Nephron (organoid): Measurements from ENCODE around the gene EOGT.

ENCODE experiments used
- H3K27ac Mint-ChIP-seq, 3 experiments: 2 replicates each; pipeline ENCODE4 v1.8.0; 2020; ENCODE audit warnings: mixed read lengths in 3 of 3, mild to moderate bottlenecking in 2 of 3, moderate library complexity in 1 of 3
- H3K27me3 Mint-ChIP-seq: 2 replicates; pipeline ENCODE4 v1.8.0; 2021; ENCODE audit warnings: low read depth, mild to moderate bottlenecking, moderate library complexity, mixed read lengths
- H3K36me3 Mint-ChIP-seq: 2 replicates; pipeline ENCODE4 v1.8.0; 2020; ENCODE audit warnings: low read depth, mixed read lengths
- H3K4me1 Mint-ChIP-seq: 2 replicates; pipeline ENCODE4 v1.8.0; 2020; ENCODE audit warnings: mixed read lengths
- H3K4me3 Mint-ChIP-seq, 3 experiments: 2 replicates each; pipeline ENCODE4 v1.8.0; 2020; ENCODE audit warnings: mild to moderate bottlenecking in 3 of 3, mixed read lengths in 3 of 3, moderate library complexity in 2 of 3
- H3K9me3 Mint-ChIP-seq: 2 replicates; pipeline ENCODE4 v1.8.0; 2020; ENCODE audit warnings: mixed read lengths
- TF ChIP-seq, protein P1 (sequence below), 3 experiments: fragments of 200-600 bp; sonication (generic); IDR thresholded peaks; one replicate each; pipeline ENCODE4 v1.5.0; 2021; ENCODE audit warnings: antibody characterized with exemption in 3 of 3; ENCODE audit not compliant: unreplicated experiment in 3 of 3

Gene EOGT

DNA sequence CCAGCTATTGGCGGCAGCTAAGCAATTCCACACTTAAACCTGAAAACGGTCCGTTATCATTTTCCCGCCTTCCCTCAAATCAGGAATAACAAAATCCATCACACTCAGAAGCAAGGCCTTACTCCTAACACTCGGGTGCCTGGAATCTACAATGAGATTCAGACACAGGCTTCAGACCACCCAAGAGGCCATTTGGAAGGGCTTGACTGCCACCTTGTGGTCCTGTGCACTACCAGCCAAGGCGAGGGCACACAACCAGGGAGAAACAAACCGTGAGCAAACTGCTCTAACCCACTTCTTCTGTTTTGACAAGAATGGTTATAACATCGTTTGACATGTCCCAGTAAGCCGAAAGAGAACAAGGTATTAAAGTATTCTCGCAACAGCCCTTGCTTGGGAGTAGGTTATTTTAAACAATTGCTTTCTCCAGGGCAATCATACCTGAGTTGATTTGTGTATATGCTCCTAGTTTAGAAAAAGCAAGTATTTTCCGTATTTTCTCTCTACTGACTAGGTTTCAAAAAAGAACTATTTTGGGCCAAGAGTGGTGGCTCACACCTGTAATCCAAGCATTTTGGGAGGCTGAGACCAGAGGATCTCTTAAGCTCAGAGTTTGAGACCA lies 41.0 kb downstream of the EOGT start:
- TF ChIP-seq, protein P1, sequence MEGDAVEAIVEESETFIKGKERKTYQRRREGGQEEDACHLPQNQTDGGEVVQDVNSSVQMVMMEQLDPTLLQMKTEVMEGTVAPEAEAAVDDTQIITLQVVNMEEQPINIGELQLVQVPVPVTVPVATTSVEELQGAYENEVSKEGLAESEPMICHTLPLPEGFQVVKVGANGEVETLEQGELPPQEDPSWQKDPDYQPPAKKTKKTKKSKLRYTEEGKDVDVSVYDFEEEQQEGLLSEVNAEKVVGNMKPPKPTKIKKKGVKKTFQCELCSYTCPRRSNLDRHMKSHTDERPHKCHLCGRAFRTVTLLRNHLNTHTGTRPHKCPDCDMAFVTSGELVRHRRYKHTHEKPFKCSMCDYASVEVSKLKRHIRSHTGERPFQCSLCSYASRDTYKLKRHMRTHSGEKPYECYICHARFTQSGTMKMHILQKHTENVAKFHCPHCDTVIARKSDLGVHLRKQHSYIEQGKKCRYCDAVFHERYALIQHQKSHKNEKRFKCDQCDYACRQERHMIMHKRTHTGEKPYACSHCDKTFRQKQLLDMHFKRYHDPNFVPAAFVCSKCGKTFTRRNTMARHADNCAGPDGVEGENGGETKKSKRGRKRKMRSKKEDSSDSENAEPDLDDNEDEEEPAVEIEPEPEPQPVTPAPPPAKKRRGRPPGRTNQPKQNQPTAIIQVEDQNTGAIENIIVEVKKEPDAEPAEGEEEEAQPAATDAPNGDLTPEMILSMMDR (IDR thresholded peaks at IDR 0.05; ENCODE audit: unreplicated experiment in 3 of 3), result peak; percentile 76 to 87 (median 80)
- no peaks in the 10 kb centered on the region for H3K27me3 Mint-ChIP-seq
- no peaks in the 10 kb centered on the region for H3K9me3 Mint-ChIP-seq
- H3K4me3 Mint-ChIP-seq, result no peak overlapping the region
- H3K27ac Mint-ChIP-seq, result no peak overlapping the region
- peaks cover 6% of the 10 kb centered on the region for H3K36me3 Mint-ChIP-seq
- no peaks in the 10 kb centered on the region for H3K4me1 Mint-ChIP-seq

DNA sequence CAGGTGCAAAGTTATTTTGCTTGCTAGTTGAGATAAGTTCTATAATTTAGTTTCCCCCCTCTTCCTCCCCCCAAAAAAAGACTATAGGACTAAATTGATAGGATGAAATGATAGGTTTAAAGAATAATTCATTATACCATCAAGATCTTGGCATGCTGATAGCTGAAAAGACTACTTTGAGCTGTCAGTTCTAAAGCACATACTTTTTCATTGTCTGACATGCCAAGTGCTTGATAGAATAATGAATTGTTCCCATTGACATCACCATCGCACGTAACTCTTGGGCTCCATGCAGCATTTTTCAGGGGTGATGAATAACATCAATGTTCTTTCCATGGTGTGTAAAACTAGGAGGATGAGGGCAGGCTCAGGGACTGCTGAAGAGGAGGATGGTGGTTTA lies 48.8 kb downstream of the EOGT start:
- peaks cover 18% of the 10 kb centered on the region for H3K4me1 Mint-ChIP-seq
- H3K4me3 Mint-ChIP-seq, result no peak overlapping the region
- no peaks in the 10 kb centered on the region for H3K36me3 Mint-ChIP-seq

DNA sequence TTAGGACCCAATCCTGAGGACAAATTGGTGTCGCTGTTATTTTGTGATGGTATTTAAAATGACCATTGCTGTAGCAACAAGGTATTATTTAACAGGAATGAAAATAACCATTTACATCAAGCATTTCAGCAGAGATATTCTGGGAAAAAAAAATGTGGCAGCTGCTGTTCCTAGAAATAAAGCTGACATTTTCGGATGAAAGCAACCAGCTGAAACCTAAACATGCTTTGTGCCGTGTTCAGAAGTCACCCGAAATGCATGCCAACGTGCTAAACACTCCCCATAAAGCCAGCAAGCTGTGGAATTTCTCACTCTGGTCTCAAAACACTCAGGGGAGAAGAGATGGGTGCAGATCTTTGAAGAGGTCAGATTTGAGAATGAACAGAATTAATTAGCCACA lies 49.6 kb downstream of the EOGT start:
- H3K9me3 Mint-ChIP-seq, result no peaks in the 10 kb centered on the region
- peaks cover 18% of the 10 kb centered on the region for H3K4me1 Mint-ChIP-seq
- no peaks in the 10 kb centered on the region for H3K27me3 Mint-ChIP-seq
- TF ChIP-seq, protein P1 (IDR thresholded peaks at IDR 0.05; ENCODE audit: unreplicated experiment in 3 of 3), result no peak
- H3K27ac Mint-ChIP-seq, result peak overlapping the region in 1 of 3 experiments; percentile 33
- no peaks in the 10 kb centered on the region for H3K36me3 Mint-ChIP-seq
- H3K4me3 Mint-ChIP-seq, result peak overlapping the region in 1 of 3 experiments; percentile 2

More for the DNA sequence above, 48.8 kb downstream of the EOGT start:
- Mint-ChIP-seq H3K27me3 (no peaks in the 10 kb centered on the region), H3K27ac (no peak overlapping the region), H3K9me3 (no peaks in the 10 kb centered on the region)
- TF ChIP-seq, protein P1 (IDR thresholded peaks at IDR 0.05; ENCODE audit: unreplicated experiment in 3 of 3), result no peak

DNA sequence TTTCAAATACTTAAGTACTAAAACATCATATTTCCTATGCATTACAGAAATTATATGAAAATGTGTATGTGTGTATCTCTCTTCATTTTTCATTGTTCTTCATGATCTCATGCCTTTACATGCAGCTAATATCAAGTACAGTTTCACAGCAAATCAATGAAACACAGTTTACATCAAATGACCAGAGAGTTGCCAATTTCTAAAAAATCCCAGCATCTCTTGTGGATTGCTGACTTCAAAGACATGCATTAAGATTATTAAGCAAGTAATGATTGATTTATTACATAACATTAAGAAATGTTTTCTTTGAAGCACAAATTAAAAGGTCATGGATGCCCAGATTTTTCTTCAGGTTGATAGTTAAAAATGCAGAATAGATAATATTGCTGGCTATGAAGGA lies 50.1 kb downstream of the EOGT start:
- H3K9me3 Mint-ChIP-seq, result no peaks in the 10 kb centered on the region
- no peaks in the 10 kb centered on the region for H3K27me3 Mint-ChIP-seq
- TF ChIP-seq, protein P1 (IDR thresholded peaks at IDR 0.05; ENCODE audit: unreplicated experiment in 3 of 3), result no peak
- no peaks in the 10 kb centered on the region for H3K36me3 Mint-ChIP-seq
- peaks cover 18% of the 10 kb centered on the region for H3K4me1 Mint-ChIP-seq
- H3K27ac Mint-ChIP-seq, result no peak overlapping the region
- no peak overlapping the region for H3K4me3 Mint-ChIP-seq

DNA sequence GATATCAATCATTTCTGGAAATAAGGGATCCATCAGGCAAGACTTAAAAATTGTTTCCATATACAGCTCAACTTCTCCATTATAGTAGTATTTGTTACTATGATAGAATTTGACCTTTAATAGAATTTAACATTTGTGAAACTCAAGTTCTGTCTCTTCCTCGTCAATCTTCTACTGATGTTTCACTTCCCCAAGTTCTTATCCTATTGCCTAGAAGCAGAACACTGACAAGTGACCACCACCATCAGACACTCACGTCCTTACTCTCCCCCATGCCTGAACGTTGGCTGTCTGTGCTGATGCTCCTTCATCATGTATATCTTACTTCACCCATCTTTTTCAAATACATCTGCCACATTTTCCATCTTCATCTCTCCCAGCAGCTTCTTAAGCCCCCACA lies 54.6 kb downstream of the EOGT start:
- TF ChIP-seq, protein P1 (IDR thresholded peaks at IDR 0.05; ENCODE audit: unreplicated experiment in 3 of 3), result no peak
- H3K27me3 Mint-ChIP-seq, result peaks cover 8% of the 10 kb centered on the region
- H3K4me3 Mint-ChIP-seq, result no peak overlapping the region
- peaks cover 3% of the 10 kb centered on the region for H3K9me3 Mint-ChIP-seq
- H3K4me1 Mint-ChIP-seq, result peaks cover 8% of the 10 kb centered on the region
- no peaks in the 10 kb centered on the region for H3K36me3 Mint-ChIP-seq
- no peak overlapping the region for H3K27ac Mint-ChIP-seq

DNA sequence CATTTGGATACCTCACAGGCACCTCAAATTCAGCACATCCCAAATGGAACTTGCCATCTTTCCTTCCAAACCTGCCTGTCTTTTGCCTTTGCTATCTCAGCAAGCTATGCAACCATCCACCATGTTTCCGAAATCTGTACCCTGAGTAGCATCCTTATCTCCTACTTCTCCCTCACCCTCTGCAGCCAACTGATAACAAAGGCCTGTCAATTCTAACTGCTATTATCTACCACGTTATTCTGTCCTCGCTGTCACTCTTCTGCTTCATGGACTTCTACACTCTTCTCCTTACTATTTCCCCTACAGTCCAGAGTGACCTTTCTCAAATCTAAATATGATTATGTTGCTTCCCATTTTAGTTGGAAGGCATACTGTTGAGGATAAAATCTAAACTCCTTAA lies 55.6 kb downstream of the EOGT start:
- peaks cover 3% of the 10 kb centered on the region for H3K9me3 Mint-ChIP-seq

More for the DNA sequence above, 55.6 kb downstream of the EOGT start:
- peaks cover 8% of the 10 kb centered on the region for H3K27me3 Mint-ChIP-seq
- TF ChIP-seq, protein P1 (IDR thresholded peaks at IDR 0.05; ENCODE audit: unreplicated experiment in 3 of 3), result no peak
- no peaks in the 10 kb centered on the region for H3K36me3 Mint-ChIP-seq
- H3K4me3 Mint-ChIP-seq, result no peak overlapping the region
- H3K27ac Mint-ChIP-seq, result no peak overlapping the region
- H3K4me1 Mint-ChIP-seq, result no peaks in the 10 kb centered on the region
